Adrenal gland (tissue), 12 donors: Measurements from ENCODE around the gene ATP5PF. TPM values are rescaled to one million over a fixed set of nuclear protein-coding genes. Genes with fewer than 3 reads are reported as not detected.

ENCODE experiments used
- DNase-seq, 7 donors: peaks; one replicate each; pipeline ENCODE4 v3.0.0-alpha.2; 2019 to 2020
- H3K27ac ChIP-seq, 5 donors: fragments of 200-600 bp; sonication (generic) in 4 of 5; 1 replicate in 3 of 5; 2 replicates in 2 of 5; pipeline versions ENCODE4 v1.5.1 to v1.8.0; 2016 to 2020; ENCODE audit warnings: mild to moderate bottlenecking in 1 of 5
- H3K27me3 ChIP-seq: fragments of 200-600 bp; 2 replicates; pipeline ENCODE4 v1.8.0; 2021
- H3K36me3 ChIP-seq, 2 donors: fragments of 200-600 bp; replicated peaks in 1 of 2; 1 replicate in 1 of 2; 2 replicates in 1 of 2; pipeline versions ENCODE4 v1.5.1 to v1.8.0; 2018 to 2022
- H3K4me1 ChIP-seq, 2 donors: fragments of 200-600 bp; replicated peaks in 1 of 2; 1 replicate in 1 of 2; 2 replicates in 1 of 2; pipeline versions ENCODE4 v1.5.1 to v1.8.0; 2018 to 2021
- H3K4me3 ChIP-seq, 4 donors: fragments of 200-600 bp; sonication (generic) in 3 of 4; one replicate each; pipeline ENCODE4 v1.5.1; 2016 to 2018
- H3K9me3 ChIP-seq, 3 donors: fragments of 200-600 bp; sonication (generic) in 1 of 3; replicated peaks in 1 of 3; 1 replicate in 2 of 3; 2 replicates in 1 of 3; pipeline versions ENCODE4 v1.5.1 to v1.8.0; 2016 to 2021
- POLR2A ChIP-seq, 2 donors: fragments of 450-650 bp; IDR thresholded peaks; one replicate each; pipeline ENCODE4 v1.6.1; 2017; ENCODE audit warnings: antibody characterized with exemption in 2 of 2, mild to moderate bottlenecking in 2 of 2, moderate library complexity in 1 of 2
- WGBS, 4 donors: extraction: QIAGEN DNeasy Blood & Tissue Kit in 2 of 4; methylation state at CpG; one replicate each; pipeline versions ENCODE4 v1.1.5 to v1.1.7; 2013 to 2017; 5-methylcytosine and 5-hydroxymethylcytosine counted together
- intact Hi-C, 2 donors: fragments of 100-400 bp; cut with DNase I; formaldehyde crosslinking; loops; one replicate each; pipeline versions ENCODE4 v1.14.1 to v1.15.0; 2022 to 2023
- polyA plus RNA-seq, 3 donors: library from polyadenylated mRNA; stranded (reverse); fragments of 200-250 nt in 2 of 3; fragments of 350-450 nt in 1 of 3; fragmentation: Illumina TruSeq in 1 of 3; extraction: RNeasy Lipid Tissue Mini Kit (QIAGEN cat#74804) in 1 of 3; gene quantifications; one replicate each; pipeline ENCODE4 v1.2.3, GENCODE V29; 2013 to 2014
- total RNA-seq, 9 donors: library from RNA; depleted of rRNA in 4 of 9; stranded (reverse); fragments of >200 nt in 4 of 9; fragments of 120-200 nt in 1 of 9; fragmentation: NEBNext Ultra II Directional in 1 of 9; extraction: Animal tissue kit (Norgen Biotek cat#: 25700) in 1 of 9; gene quantifications; one replicate each; pipeline versions ENCODE4 v1.1.0 to v1.2.4, GENCODE V29; 2013 to 2023
- TF ChIP-seq, protein P1 (sequence below), 6 experiments: fragments of 450-650 bp in 4 of 6; fragments of 200-600 bp in 2 of 6; sonication (generic) in 1 of 6; IDR thresholded peaks; 1 replicate in 5 of 6; 2 replicates in 1 of 6; pipeline versions ENCODE4 v1.5.1 to v1.8.0; 2016 to 2021; ENCODE audit warnings: antibody characterized with exemption in 6 of 6, mild to moderate bottlenecking in 2 of 6, moderate library complexity in 1 of 6
- donor health status: healthy with polysubstance abuse.
- donor health status: Bipolar disorder and iron deficiency.
- donor health status: DM: yes; HTN: yes; CAD: no.
- donor health status: DM: no; HTN: no; CAD: no.
- donor health status: DM: no; HTN: no; CAD: no.
- donor health status: DM: yes; HTN: yes; CAD: no.

Gene ATP5PF
- total and polyA plus RNA-seq, 12 donors: 88.5 to 552 (median 193) TPM

- WGBS, 4 donors: 97 to 100% (median 100%) methylated on average over 1 of the region's 1 CpG
- DNase-seq: no peak
- Histone ChIP-seq H3K9me3 (no peaks in the 10 kb centered on the region), H3K4me3 (no peak overlapping the region), H3K27ac (no peak overlapping the region), H3K4me1 (no peaks in the 10 kb centered on the region), H3K36me3 (peaks cover 0 to 26% of the 10 kb centered on the region in 2 donors), H3K27me3 (no peaks in the 10 kb centered on the region)
- intact Hi-C loops: no loop called here
- no peak for TF ChIP-seq POLR2A (IDR thresholded peaks at IDR 0.05)
- TF ChIP-seq, protein P1, sequence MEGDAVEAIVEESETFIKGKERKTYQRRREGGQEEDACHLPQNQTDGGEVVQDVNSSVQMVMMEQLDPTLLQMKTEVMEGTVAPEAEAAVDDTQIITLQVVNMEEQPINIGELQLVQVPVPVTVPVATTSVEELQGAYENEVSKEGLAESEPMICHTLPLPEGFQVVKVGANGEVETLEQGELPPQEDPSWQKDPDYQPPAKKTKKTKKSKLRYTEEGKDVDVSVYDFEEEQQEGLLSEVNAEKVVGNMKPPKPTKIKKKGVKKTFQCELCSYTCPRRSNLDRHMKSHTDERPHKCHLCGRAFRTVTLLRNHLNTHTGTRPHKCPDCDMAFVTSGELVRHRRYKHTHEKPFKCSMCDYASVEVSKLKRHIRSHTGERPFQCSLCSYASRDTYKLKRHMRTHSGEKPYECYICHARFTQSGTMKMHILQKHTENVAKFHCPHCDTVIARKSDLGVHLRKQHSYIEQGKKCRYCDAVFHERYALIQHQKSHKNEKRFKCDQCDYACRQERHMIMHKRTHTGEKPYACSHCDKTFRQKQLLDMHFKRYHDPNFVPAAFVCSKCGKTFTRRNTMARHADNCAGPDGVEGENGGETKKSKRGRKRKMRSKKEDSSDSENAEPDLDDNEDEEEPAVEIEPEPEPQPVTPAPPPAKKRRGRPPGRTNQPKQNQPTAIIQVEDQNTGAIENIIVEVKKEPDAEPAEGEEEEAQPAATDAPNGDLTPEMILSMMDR (IDR thresholded peaks at IDR 0.05): no peak
Measured at GRCh38 chr21:25752416-25752815, 17.7 kb upstream of the ATP5PF start.

DNA sequence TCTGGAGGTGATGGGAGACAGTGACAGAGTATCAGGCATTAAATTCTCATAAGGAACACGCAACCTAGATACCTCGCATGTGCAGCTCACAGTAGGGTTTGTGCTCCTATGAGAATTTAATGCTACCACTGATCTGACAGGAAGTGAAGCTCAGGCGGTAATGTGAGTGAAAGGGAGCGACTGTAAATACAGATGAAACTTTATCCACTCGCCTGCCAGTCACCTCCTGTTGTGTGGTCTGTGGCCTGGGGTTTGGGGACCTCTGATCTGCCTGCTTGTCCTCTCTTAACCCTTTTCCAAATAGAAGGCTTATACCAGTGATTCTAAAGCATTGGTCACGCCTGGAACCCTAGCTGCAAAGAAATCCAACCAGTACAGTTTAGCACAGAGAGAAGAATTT, 15.4 kb upstream of the ATP5PF start:
- Histone ChIP-seq H3K27ac (no peak overlapping the region), H3K4me1 (no peaks in the 10 kb centered on the region), H3K9me3 (no peaks in the 10 kb centered on the region), H3K27me3 (no peaks in the 10 kb centered on the region), H3K36me3 (peaks cover 0 to 35% of the 10 kb centered on the region in 2 donors), H3K4me3 (no peak overlapping the region)
- WGBS, 4 donors: 88 to 91% (median 90%) methylated on average over 6 of the region's 6 CpGs
- TF ChIP-seq, protein P1 (IDR thresholded peaks at IDR 0.05): no peak
- no peak for TF ChIP-seq POLR2A (IDR thresholded peaks at IDR 0.05)
- intact Hi-C loops: no loop called here
- DNase-seq: no peak

GRCh38 chr21:25744854-25745253, 10.2 kb upstream of the ATP5PF start:
- Histone ChIP-seq H3K9me3 (no peaks in the 10 kb centered on the region), H3K27me3 (no peaks in the 10 kb centered on the region), H3K36me3 (peaks cover 0 to 22% of the 10 kb centered on the region in 2 donors), H3K4me1 (no peaks in the 10 kb centered on the region), H3K4me3 (no peak overlapping the region), H3K27ac (no peak overlapping the region)
- DNase-seq: no peak
- TF ChIP-seq, protein P1 (IDR thresholded peaks at IDR 0.05): no peak
- TF ChIP-seq POLR2A (IDR thresholded peaks at IDR 0.05): no peak
- intact Hi-C loops: no loop called here
- WGBS, 4 donors: 96 to 100% (median 98%) methylated on average over 2 of the region's 2 CpGs

GRCh38 chr21:25742900-25743299, 8.2 kb upstream of the ATP5PF start:
- intact Hi-C loops: no loop called here
- Histone ChIP-seq H3K36me3 (peaks cover 0 to 12% of the 10 kb centered on the region in 2 donors), H3K4me1 (no peaks in the 10 kb centered on the region), H3K9me3 (no peaks in the 10 kb centered on the region), H3K27ac (no peak overlapping the region), H3K27me3 (no peaks in the 10 kb centered on the region), H3K4me3 (no peak overlapping the region)
- no peak for DNase-seq
- no peak for TF ChIP-seq POLR2A (IDR thresholded peaks at IDR 0.05)
- TF ChIP-seq, protein P1 (IDR thresholded peaks at IDR 0.05): no peak
- 93 to 97% (median 95%) methylated on average over 3 of the region's 3 CpGs for WGBS, 4 donors
